PFSK-1 (cell line): ENCODE data around the gene EIF2B1. TPM values are rescaled to one million over a fixed set of nuclear protein-coding genes. Genes with fewer than 3 reads are reported as not detected.

Experiments used
- FOXP2 ChIP-seq: optimal IDR thresholded peaks from 2 replicates; pipeline ENCODE3; 2011; ENCODE audit warnings: borderline replicate concordance, control low read depth, inconsistent platforms; ENCODE audit not compliant: insufficient read depth; ENCODE audit errors: extremely low read length, extremely low read depth
- POLR2AphosphoS5 ChIP-seq: IDR thresholded peaks from 2 replicates; pipeline ENCODE4 v1.6.1; 2012; ENCODE audit warnings: low read depth, mild to moderate bottlenecking, control low read depth, low read length, moderate library complexity
- REST ChIP-seq, 2 experiments: IDR thresholded peaks; 2 replicates each; pipeline versions ENCODE4 v1.6.1 to v1.8.0; 2011 to 2012; ENCODE audit warnings: low read depth in 2 of 2, low read length in 2 of 2, control low read depth in 1 of 2, inconsistent platforms in 1 of 2, mild to moderate bottlenecking in 1 of 2, moderate library complexity in 1 of 2; ENCODE audit not compliant: insufficient read depth in 1 of 2
- SIN3A ChIP-seq: IDR thresholded peaks from 2 replicates; pipeline ENCODE4 v1.6.1; 2012; ENCODE audit warnings: mild to moderate bottlenecking, low read length, moderate library complexity, borderline replicate concordance; ENCODE audit not compliant: insufficient read depth
- TAF1 ChIP-seq: IDR thresholded peaks from 2 replicates; pipeline ENCODE4 v1.6.1; 2012; ENCODE audit warnings: low read length, control low read depth, borderline replicate concordance; ENCODE audit not compliant: insufficient read depth
- polyA plus RNA-seq: library from polyadenylated mRNA; unstranded; fragments of >200 nt; gene quantifications from one replicate; pipeline ENCODE4 v1.2.1, GENCODE V29; 2012; ENCODE audit warnings: low read depth, missing spikeins; ENCODE audit not compliant: insufficient read length

EIF2B1 gene
- polyA plus RNA-seq = 57.5 TPM

- TF ChIP-seq REST (IDR thresholded peaks at IDR 0.05; ENCODE audit: insufficient read depth in 1 of 2, low read depth in 2 of 2, low read length in 2 of 2) (peak; percentile 58 to 61; a peak in 2 of 4 replicates), TAF1 (peak; percentile 97), SIN3A (peak; percentile 70; the same call in 1 of the 2 replicates), POLR2AphosphoS5 (peak; percentile 100), FOXP2 (peak; percentile 97)
These were observed at the start of gene EIF2B1, which contains the start of gene GTF2H3 for GRCh38 chr12:123633379-123634141. EIF2B1 (minus strand) TSS chr12:123633686; CDS start chr12:123633557, 129 bp downstream. GTF2H3 (plus strand) TSS chr12:123633829; CDS start chr12:123633860, 31 bp downstream.

DNA sequence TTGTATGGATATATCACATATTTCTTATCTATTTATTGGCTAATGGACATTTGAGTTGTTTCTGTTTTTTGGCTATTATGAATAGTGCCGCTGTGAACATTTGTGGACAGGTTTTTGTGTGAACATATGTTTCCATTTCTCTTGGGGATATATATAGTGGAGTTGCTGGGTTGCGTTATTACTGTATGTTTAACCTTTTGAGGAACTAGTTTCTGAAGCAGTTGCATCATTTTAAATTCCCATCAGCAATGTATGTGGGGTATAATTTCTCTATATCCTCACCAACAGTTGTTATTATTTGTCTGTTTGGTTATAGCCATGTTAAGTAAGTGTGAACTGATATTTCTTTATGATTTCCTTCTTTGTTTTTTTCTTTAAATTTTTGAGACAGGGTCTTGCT lies 48.1 kb upstream of the EIF2B1 start:
- no peak for TF ChIP-seq FOXP2
- TF ChIP-seq SIN3A = no peak
- no peak for TF ChIP-seq REST (IDR thresholded peaks at IDR 0.05; ENCODE audit: insufficient read depth in 1 of 2, low read depth in 2 of 2, low read length in 2 of 2)
- TF ChIP-seq TAF1 = no peak
- TF ChIP-seq POLR2AphosphoS5 = no peak

- TF ChIP-seq TAF1 = no peak
- no peak for TF ChIP-seq POLR2AphosphoS5
- TF ChIP-seq REST (IDR thresholded peaks at IDR 0.05; ENCODE audit: insufficient read depth in 1 of 2, low read depth in 2 of 2, low read length in 2 of 2) = no peak
- TF ChIP-seq SIN3A = no peak
- TF ChIP-seq FOXP2 = no peak
These were observed 45.5 kb upstream of the EIF2B1 start for GRCh38 chr12:123678981-123679380.

DNA sequence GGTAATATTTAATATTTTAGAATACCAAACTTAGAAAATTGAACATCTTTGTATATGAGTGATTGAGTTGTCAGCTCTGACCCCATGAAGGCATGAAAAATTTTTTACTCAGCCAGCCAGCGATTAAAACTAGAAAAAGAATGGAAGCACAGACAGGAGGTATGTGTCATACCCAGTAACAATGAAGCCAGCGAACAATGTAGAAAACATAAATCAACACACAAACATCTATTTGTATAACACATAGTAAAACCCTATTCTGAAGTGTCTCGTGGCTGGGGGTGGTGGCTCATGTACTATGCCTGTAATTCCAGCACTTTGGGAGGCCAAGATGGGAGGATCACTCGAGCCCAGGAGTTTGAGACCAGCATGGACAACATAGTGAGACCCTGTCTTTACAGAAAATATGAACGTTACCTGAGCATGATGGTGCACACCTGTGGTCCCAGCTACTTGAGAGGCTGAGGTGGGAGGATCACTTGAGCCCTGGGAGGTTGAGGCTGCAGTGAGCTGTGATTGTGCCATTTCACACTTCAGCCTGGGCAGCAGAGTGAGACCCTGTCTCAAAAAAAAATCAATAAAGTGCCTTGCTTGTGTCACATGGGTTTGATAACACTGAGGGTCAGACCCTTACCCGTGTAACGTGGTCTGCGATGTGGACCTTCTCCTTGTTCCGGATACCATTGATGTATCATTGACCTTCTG lies 43.3 kb upstream of the EIF2B1 start:
- TF ChIP-seq REST (IDR thresholded peaks at IDR 0.05; ENCODE audit: insufficient read depth in 1 of 2, low read depth in 2 of 2, low read length in 2 of 2) = no peak
- no peak for TF ChIP-seq FOXP2
- TF ChIP-seq TAF1 = no peak
- TF ChIP-seq POLR2AphosphoS5 = no peak
- TF ChIP-seq SIN3A = no peak
